H1 (cell line): ENCODE data around the gene CDKN2A. TPM values are rescaled to one million over a fixed set of nuclear protein-coding genes. Genes with fewer than 3 reads are reported as not detected.
A peak's percentile ranks its signal among the peaks of the same experiment; 100 is the strongest.

Experiments used
- CTCF ChIA-PET: fragments of 300-600 bp; sonication (Branson Sonifier 250); formaldehyde crosslinking; loops from one replicate; lab custom pipeline; 2021; ENCODE audit not compliant: partially characterized antibody; lab: Charles Lee
- POLR2A ChIA-PET: fragments of 300-600 bp; sonication (Branson Sonifier 250); formaldehyde crosslinking; loops from one replicate; lab custom pipeline; 2021; ENCODE audit warnings: inconsistent platforms; ENCODE audit not compliant: partially characterized antibody; lab: Charles Lee
- DNase-seq, 2 experiments: peaks; one replicate each; pipeline versions ENCODE4 v3.0.0 to v3.0.0-alpha.2; 2010 to 2022; ENCODE audit warnings: low spot score in 2 of 2, low read depth in 1 of 2, mixed read lengths in 1 of 2
- FAIRE-seq: peaks from 2 replicates; lab custom pipeline; 2011; peaks lifted over from hg19 to GRCh38; lab: Jason Lieb, UNC
- H2AFZ ChIP-seq: 2 replicates; pipeline ENCODE4 v1.8.1; 2012; ENCODE audit warnings: low read length, inconsistent platforms
- H2AK5ac ChIP-seq: 2 replicates; pipeline ENCODE4 v1.6.1; 2013; ENCODE audit warnings: low read depth, low read length
- H2BK120ac ChIP-seq: replicated peaks from 2 replicates; pipeline ENCODE3; 2013; ENCODE audit warnings: low read depth, low read length, inconsistent platforms
- H2BK12ac ChIP-seq: 2 replicates; pipeline ENCODE4 v1.6.1; 2013; ENCODE audit warnings: low read depth, low read length
- H2BK15ac ChIP-seq: 2 replicates; pipeline ENCODE4 v1.6.1; 2013; ENCODE audit warnings: low read length
- H2BK20ac ChIP-seq: 2 replicates; pipeline ENCODE4 v1.6.1; 2013; ENCODE audit warnings: low read length
- H2BK5ac ChIP-seq: 2 replicates; pipeline ENCODE4 v1.6.1; 2013; ENCODE audit warnings: low read depth, low read length
- H3K14ac ChIP-seq: 2 replicates; pipeline ENCODE4 v1.6.1; 2013; ENCODE audit warnings: inconsistent platforms; ENCODE audit not compliant: insufficient read length
- H3K18ac ChIP-seq: 2 replicates; pipeline ENCODE4 v1.6.1; 2013; ENCODE audit warnings: low read length; ENCODE audit errors: extremely low read depth
- H3K23ac ChIP-seq: 2 replicates; pipeline ENCODE4 v1.6.1; 2013; ENCODE audit warnings: inconsistent platforms; ENCODE audit not compliant: insufficient read length
- H3K23me2 ChIP-seq: 2 replicates; pipeline ENCODE4 v1.6.1; 2013; ENCODE audit warnings: low read depth, low read length
- H3K27ac ChIP-seq: 2 replicates; pipeline ENCODE4 v1.6.1; 2011; ENCODE audit warnings: low read depth, low read length, inconsistent platforms
- H3K27me3 ChIP-seq, 4 experiments: replicated peaks in 1 of 4; 1 replicate in 1 of 4; 2 replicates in 3 of 4; pipeline versions ENCODE4 v1.6.1 to v1.8.1; 2011 to 2013; ENCODE audit warnings: low read length in 3 of 4, mild to moderate bottlenecking in 3 of 4, inconsistent platforms in 2 of 4, mixed read lengths in 2 of 4, moderate library complexity in 1 of 4; ENCODE audit not compliant: control insufficient read depth in 3 of 4, insufficient read depth in 3 of 4; ENCODE audit errors: extremely low read depth in 1 of 4
- H3K36me3 ChIP-seq, 4 experiments: 2 replicates each; pipeline versions ENCODE4 v1.6.1 to v1.8.1; 2011 to 2013; ENCODE audit warnings: mild to moderate bottlenecking in 4 of 4, low read length in 3 of 4, moderate library complexity in 2 of 4, control low read depth in 1 of 4, inconsistent platforms in 1 of 4; ENCODE audit not compliant: insufficient read depth in 4 of 4, control insufficient read depth in 2 of 4
- H3K4ac ChIP-seq: replicated peaks from 2 replicates; pipeline ENCODE3; 2013; ENCODE audit warnings: low read length, low read depth, mixed read lengths, inconsistent platforms; ENCODE audit not compliant: insufficient read length
- H3K4me1 ChIP-seq, 4 experiments: replicated peaks in 1 of 4; 1 replicate in 1 of 4; 2 replicates in 3 of 4; pipeline versions ENCODE4 v1.6.1 to v1.8.1; 2011 to 2013; ENCODE audit warnings: low read length in 3 of 4, inconsistent platforms in 2 of 4, mixed read lengths in 1 of 4; ENCODE audit not compliant: insufficient read depth in 4 of 4, control insufficient read depth in 3 of 4
- H3K4me2 ChIP-seq, 2 experiments: 2 replicates each; pipeline versions ENCODE4 v1.6.1 to v1.8.1; 2011 to 2013; ENCODE audit warnings: low read depth in 2 of 2, low read length in 2 of 2, control low read depth in 1 of 2, inconsistent platforms in 1 of 2, mild to moderate bottlenecking in 1 of 2; ENCODE audit not compliant: insufficient read depth in 1 of 2
- H3K4me3 ChIP-seq, 4 experiments: fragments of 200-600, 300-600 bp in 1 of 4; sonication (generic), shearing (Covaris generic), sonication (Bioruptor Twin) in 1 of 4; 2 replicates each; pipeline versions ENCODE4 v1.5.1 to v1.8.1; 2011 to 2016; ENCODE audit warnings: low read length in 4 of 4, low read depth in 3 of 4, control low read depth in 2 of 4, inconsistent platforms in 2 of 4, mild to moderate bottlenecking in 2 of 4, mixed read lengths in 1 of 4, moderate library complexity in 1 of 4; ENCODE audit not compliant: insufficient read depth in 2 of 4; ENCODE audit errors: extremely low read depth in 1 of 4
- H3K56ac ChIP-seq: replicated peaks from 2 replicates; pipeline ENCODE3; 2013; ENCODE audit warnings: low read depth, mild to moderate bottlenecking, mixed read lengths, low read length, inconsistent platforms; ENCODE audit not compliant: insufficient read length
- H3K79me1 ChIP-seq: 2 replicates; pipeline ENCODE4 v1.6.1; 2013; ENCODE audit warnings: low read depth, low read length, control low read depth
- H3K79me2 ChIP-seq, 2 experiments: 2 replicates each; pipeline versions ENCODE4 v1.6.1 to v1.8.1; 2012 to 2013; ENCODE audit warnings: low read length in 2 of 2, mild to moderate bottlenecking in 2 of 2, inconsistent platforms in 1 of 2; ENCODE audit not compliant: insufficient read depth in 2 of 2, control insufficient read depth in 1 of 2
- H3K9ac ChIP-seq, 4 experiments: replicated peaks in 1 of 4; 1 replicate in 1 of 4; 2 replicates in 3 of 4; pipeline versions ENCODE4 v1.6.1 to v1.8.1; 2011 to 2013; ENCODE audit warnings: low read depth in 3 of 4, low read length in 3 of 4, control low read depth in 2 of 4, mild to moderate bottlenecking in 2 of 4, moderate library complexity in 2 of 4, inconsistent platforms in 1 of 4; ENCODE audit errors: extremely low read depth in 1 of 4
- H3K9me3 ChIP-seq, 2 experiments: 2 replicates each; pipeline versions ENCODE4 v1.6.1 to v1.8.1; 2012 to 2013; ENCODE audit warnings: mild to moderate bottlenecking in 2 of 2, moderate library complexity in 2 of 2, control low read depth in 1 of 2, inconsistent platforms in 1 of 2, low read depth in 1 of 2, low read length in 1 of 2, mixed read lengths in 1 of 2; ENCODE audit not compliant: insufficient read depth in 2 of 2
- H4K20me1 ChIP-seq, 2 experiments: replicated peaks in 1 of 2; 2 replicates each; pipeline versions ENCODE3 to v1.8.1; 2011 to 2013; ENCODE audit warnings: inconsistent platforms in 2 of 2, low read length in 2 of 2, mild to moderate bottlenecking in 1 of 2; ENCODE audit not compliant: insufficient read depth in 2 of 2, control insufficient read depth in 1 of 2
- H4K5ac ChIP-seq: 2 replicates; pipeline ENCODE4 v1.6.1; 2013; ENCODE audit warnings: low read length, low read depth, mixed read lengths, inconsistent platforms; ENCODE audit not compliant: insufficient read length
- H4K8ac ChIP-seq: 2 replicates; pipeline ENCODE4 v1.8.0; 2013; ENCODE audit warnings: mild to moderate bottlenecking, moderate library complexity, low read length, inconsistent platforms; ENCODE audit not compliant: insufficient read depth; ENCODE audit errors: extremely low read depth
- H4K91ac ChIP-seq: replicated peaks from 2 replicates; pipeline ENCODE3; 2013; ENCODE audit warnings: low read length, mixed read lengths, inconsistent platforms; ENCODE audit not compliant: insufficient read length
- RAD21 ChIP-seq, 2 experiments: IDR thresholded peaks in 1 of 2; conservative IDR thresholded peaks in 1 of 2; 2 replicates each; pipeline ENCODE4 v1.6.1; 2011; ENCODE audit warnings: low read depth in 2 of 2, low read length in 2 of 2, improper control_type of control experiment in 1 of 2, inconsistent platforms in 1 of 2, mild to moderate bottlenecking in 1 of 2, moderate library complexity in 1 of 2
- SAP30 ChIP-seq: fragments of 300-600 bp; sonication (generic); IDR thresholded peaks from 2 replicates; pipeline ENCODE4 v1.7.1; 2012; ENCODE audit warnings: low read length, moderate library complexity, mild to moderate bottlenecking, inconsistent platforms; ENCODE audit not compliant: insufficient read depth, insufficient replicate concordance
- SIN3A ChIP-seq, 2 experiments: IDR thresholded peaks in 1 of 2; conservative IDR thresholded peaks in 1 of 2; 2 replicates each; pipeline ENCODE4 v1.6.1; 2011 to 2012; ENCODE audit warnings: low read length in 2 of 2, improper control_type of control experiment in 1 of 2, low read depth in 1 of 2, mild to moderate bottlenecking in 1 of 2
- WGBS, 2 experiments: shearing (Covaris generic) in 1 of 2; methylation state at CpG; one replicate each; pipeline versions ENCODE4 v1.1.6 to v1.1.7; 2013 to 2015; ENCODE audit warnings: low lambda C conversion rate in 2 of 2, mixed read lengths in 2 of 2, inconsistent platforms in 1 of 2, low coverage in 1 of 2, missing lambda C conversion rate in 1 of 2; ENCODE audit not compliant: insufficient replicate concordance in 2 of 2, insufficient coverage in 1 of 2, insufficient read length in 1 of 2; ENCODE audit errors: extremely low coverage in 1 of 2, missing lambda C conversion rate in 1 of 2; 5-methylcytosine and 5-hydroxymethylcytosine counted together
- polyA plus RNA-seq, 7 experiments: library from polyadenylated mRNA; depleted of rRNA in 3 of 7; stranded (reverse) in 5 of 7; unstranded in 2 of 7; fragments of >200 nt in 5 of 7; fragments of 200-250 nt in 2 of 7; gene quantifications; 1 replicate in 5 of 7; 2 replicates in 1 of 7; 4 replicates in 1 of 7; pipeline versions ENCODE4 v1.2.1 to v1.2.3, GENCODE V29; 2011 to 2013; ENCODE audit warnings: missing spikeins in 2 of 7, mixed read lengths in 2 of 7
- total RNA-seq: library from RNA; stranded (reverse); fragmentation: NEBNext Ultra II Directional; extraction: Animal tissue kit (Norgen Biotek cat#: 25700); gene quantifications from 2 replicates; pipeline ENCODE4 v1.2.1, GENCODE V29; 2021

CDKN2A gene
- total and polyA plus RNA-seq, 2 of the 8 experiments (the other 6 are each of a cell fraction or from before 2014, with no cell fraction given) = 0.51 to 0.73 TPM

- Histone ChIP-seq H2BK5ac (no peak overlapping the region), H3K9me3 (no peaks in the 10 kb centered on the region), H2AFZ (no peak overlapping the region), H2BK20ac (no peak overlapping the region), H3K18ac (no peak overlapping the region), H3K23me2 (peaks cover 8% of the 10 kb centered on the region; the same call in 1 of the 2 replicates), H2AK5ac (no peak overlapping the region), H3K27me3 (peaks cover 8 to 42% (median 26%) of the 10 kb centered on the region in 4 experiments), H3K14ac (no peak overlapping the region), H3K4me1 (peaks cover 2 to 3% (median 3%) of the 10 kb centered on the region in 4 experiments; a peak in 5 of 7 replicates), H4K8ac (no peak overlapping the region), H3K36me3 (no peaks in the 10 kb centered on the region; a peak in 1 of 8 replicates), H3K9ac (no peak overlapping the region), H2BK15ac (no peak overlapping the region), H2BK12ac (no peak overlapping the region), H3K79me2 (no peaks in the 10 kb centered on the region), H4K91ac (no peak overlapping the region), H4K20me1 (peaks cover 0 to 5% of the 10 kb centered on the region in 2 experiments), H3K27ac (no peak overlapping the region), H3K4me2 (no peak overlapping the region), H4K5ac (no peak overlapping the region), H3K79me1 (no peaks in the 10 kb centered on the region), H2BK120ac (no peak overlapping the region), H3K4me3 (no peak overlapping the region), H3K4ac (no peak overlapping the region), H3K23ac (no peak overlapping the region), H3K56ac (no peak overlapping the region)
- POLR2A ChIA-PET = interaction anchor here (0.6 kb wide), 1 partner anchor 15 kb away, joined by 3 read pairs; no protein-coding TSS in a partner anchor
- WGBS, 2 experiments = 38% methylated on average over 13 of the region's 13 CpGs; no CpG with 5 or more reads in 1 of the 2 experiments
- DNase-seq = peak in 1 of 2 experiments; percentile 78
- TF ChIP-seq RAD21 (IDR thresholded peaks at IDR 0.05 in 1 of 2, conservative IDR thresholded peaks at IDR 0.05 in 1 of 2; ENCODE audit: low read depth in 2 of 2, low read length in 2 of 2) = peak; percentile 11; a peak in 1 of 4 replicates
- TF ChIP-seq SIN3A (conservative IDR thresholded peaks at IDR 0.05 in 1 of 2, IDR thresholded peaks at IDR 0.05 in 1 of 2; ENCODE audit: low read depth in 1 of 2, low read length in 2 of 2) = peak; percentile 87 to 92
- no peak for TF ChIP-seq SAP30
- CTCF ChIA-PET = interaction anchor here (0.7 to 2.4 kb wide), 18 partner anchors 11 to 235 kb away, joined by 3 to 14 read pairs (median 3); partner anchors contain the start of genes CDKN2A and CDKN2B-AS1
- FAIRE-seq = peak; percentile 92
These were observed 16.9 kb upstream of the CDKN2A start for GRCh38 chr9:22010866-22011625.
